ENCODE results near the gene TUT7.

DNA sequence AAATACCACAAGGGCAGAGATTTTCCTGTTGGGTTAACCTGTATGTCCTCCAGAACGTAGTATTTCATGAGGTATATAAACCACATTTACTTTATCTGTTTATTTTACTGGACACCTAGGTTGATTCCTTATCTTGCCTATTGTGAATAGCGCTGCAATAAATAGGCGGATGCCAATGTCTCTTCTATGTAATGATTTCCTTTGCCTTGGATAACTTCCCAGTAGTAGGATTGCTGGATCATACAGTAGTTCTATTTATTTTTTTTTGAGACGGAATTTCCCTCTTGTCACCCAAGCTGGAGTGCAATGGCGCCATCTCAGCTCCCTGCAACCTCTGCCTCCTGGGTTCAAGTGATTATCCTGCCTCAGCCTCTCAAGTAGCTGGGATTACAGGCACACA, 15.6 kb upstream of the TUT7 start:
- TF ChIP-seq TAF1 (IDR thresholded peaks at IDR 0.05; ENCODE audit: low read depth, low read length): no peak
- TF ChIP-seq POLR2AphosphoS5 (IDR thresholded peaks at IDR 0.05; ENCODE audit: low read depth, low read length): no peak
- TF ChIP-seq POLR2A (IDR thresholded peaks at IDR 0.05; ENCODE audit: low read depth, low read length): no peak
- no peak for TF ChIP-seq SPI1 (IDR thresholded peaks at IDR 0.05; ENCODE audit: low read depth, low read length)
- no peak for TF ChIP-seq PAX5 (IDR thresholded peaks at IDR 0.05; ENCODE audit: insufficient read depth, low read length, severe bottlenecking)
- no peak for TF ChIP-seq POU2F2 (IDR thresholded peaks at IDR 0.05; ENCODE audit: low read depth, low read length)
